Left cardiac atrium (tissue), 4 donors: ENCODE measurements around the gene TAF11L11. TPM values are rescaled to one million over a fixed set of nuclear protein-coding genes. Genes with fewer than 3 reads are reported as not detected.
"Not testable (repeated sequence)": the region's sequence is repeated elsewhere in the genome, so short reads cannot be mapped to it uniquely, and the experiment has no call there.

Experiments
- ATAC-seq, 2 donors: fragments of 200-7000 bp; cut with Tn5 transposase; one replicate each; pipeline ENCODE4 v1.9.1; 2020; ENCODE audit warnings: mild to moderate bottlenecking in 2 of 2, moderate library complexity in 2 of 2
- DNase-seq: peaks from one replicate; pipeline ENCODE4 v3.0.0-alpha.2; 2020
- intact Hi-C, 2 donors: fragments of 100-400 bp; cut with DNase I; formaldehyde crosslinking; loops; one replicate each; pipeline versions ENCODE4 v1.14.1 to v1.15.1; 2022 to 2023
- long read RNA-seq: library from polyadenylated mRNA; unstranded; transcript quantifications from one replicate; pipeline ENCODE4 v2.0.0, GENCODE V29; 2021
- total RNA-seq, 2 donors: library from RNA; stranded (reverse); fragmentation: NEBNext Ultra II Directional; extraction: Animal tissue kit (Norgen Biotek cat#: 25700); gene quantifications; one replicate each; pipeline ENCODE4 v1.2.1, GENCODE V29; 2021
- donor health status: DM: no; HTN: yes; CAD: no.
- donor health status: DM: no; HTN: yes; CAD: no; lungs with severe emphysema.
- donor health status: DM: yes; HTN: yes; CAD: no.
- donor health status: Dilated cardiomyopathy.

TAF11L11 gene
- total RNA-seq = not detected
- long read RNA-seq = 0 reads

DNA sequence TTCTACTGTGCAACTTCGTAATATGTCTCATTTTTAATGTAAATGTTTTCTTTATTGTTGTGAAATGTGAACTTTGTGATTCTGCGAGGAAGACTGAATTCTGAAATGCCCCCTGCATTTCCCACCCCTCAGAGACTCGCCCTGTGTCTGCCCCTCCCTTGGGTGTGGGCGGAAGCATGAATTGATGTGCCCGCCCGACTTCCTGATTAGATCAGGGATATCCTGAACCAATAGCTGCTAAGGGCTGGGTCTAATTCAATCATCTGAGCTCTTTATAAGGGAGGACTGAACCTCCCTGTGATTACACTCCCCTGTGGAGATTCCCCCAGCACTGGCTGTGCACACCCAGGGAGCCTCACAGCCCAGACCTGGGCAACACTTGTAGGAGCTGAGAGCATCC lies at the start of gene TAF11L11:
TSS of gene TAF11L11 (plus strand) at position 304 of the 400 bp plus-strand sequence.
- intact Hi-C loops, DNase-seq: not testable (repeated sequence)

DNA sequence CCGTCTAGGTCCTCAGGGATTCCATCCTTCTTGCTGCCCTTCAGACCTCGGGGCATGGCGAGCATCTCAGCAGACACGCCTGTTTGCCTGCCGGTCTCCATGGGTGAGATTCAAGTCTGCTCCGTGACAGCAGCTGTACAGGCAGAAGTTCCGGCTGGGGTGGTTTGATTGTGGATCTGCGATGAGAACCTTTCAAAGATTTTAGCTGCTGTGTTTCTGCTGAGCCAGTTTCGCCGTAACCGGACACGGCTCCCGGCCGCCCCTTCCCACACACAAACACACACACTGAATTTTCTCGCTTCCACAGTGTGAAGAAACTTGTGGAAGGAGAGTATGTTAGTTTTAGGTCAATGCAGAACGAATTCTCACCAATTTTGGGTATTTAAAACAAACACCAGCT lies 18.3 kb upstream of the TAF11L11 start, which contains the start of gene TAF11L7:
TSS of gene TAF11L7 (minus strand) at position 101 of the 400 bp plus-strand sequence.
- ATAC-seq, intact Hi-C loops, DNase-seq: not testable (repeated sequence)

More for the DNA sequence above, at the start of gene TAF11L11:
- ATAC-seq = not testable (repeated sequence)

DNA sequence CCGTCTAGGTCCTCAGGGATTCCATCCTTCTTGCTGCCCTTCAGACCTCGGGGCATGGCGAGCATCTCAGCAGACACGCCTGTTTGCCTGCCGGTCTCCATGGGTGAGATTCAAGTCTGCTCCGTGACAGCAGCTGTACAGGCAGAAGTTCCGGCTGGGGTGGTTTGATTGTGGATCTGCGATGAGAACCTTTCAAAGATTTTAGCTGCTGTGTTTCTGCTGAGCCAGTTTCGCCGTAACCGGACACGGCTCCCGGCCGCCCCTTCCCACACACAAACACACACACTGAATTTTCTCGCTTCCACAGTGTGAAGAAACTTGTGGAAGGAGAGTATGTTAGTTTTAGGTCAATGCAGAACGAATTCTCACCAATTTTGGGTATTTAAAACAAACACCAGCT lies 13.1 kb upstream of the TAF11L11 start, which contains the start of gene TAF11L8:
TSS of gene TAF11L8 (minus strand) at position 101 of the 400 bp plus-strand sequence.
- DNase-seq, ATAC-seq, intact Hi-C loops: not testable (repeated sequence)

DNA sequence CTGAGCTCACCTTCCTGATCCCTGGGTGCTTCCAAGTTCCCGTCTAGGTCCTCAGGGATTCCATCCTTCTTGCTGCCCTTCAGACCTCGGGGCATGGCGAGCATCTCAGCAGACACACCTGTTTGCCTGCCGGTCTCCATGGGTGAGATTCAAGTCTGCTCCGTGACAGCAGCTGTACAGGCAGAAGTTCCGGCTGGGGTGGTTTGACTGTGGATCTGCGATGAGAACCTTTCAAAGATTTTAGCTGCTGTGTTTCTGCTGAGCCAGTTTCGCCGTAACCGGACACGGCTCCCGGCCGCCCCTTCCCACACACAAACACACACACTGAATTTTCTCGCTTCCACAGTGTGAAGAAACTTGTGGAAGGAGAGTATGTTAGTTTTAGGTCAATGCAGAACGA lies 9.7 kb upstream of the TAF11L11 start, which contains the start of gene TAF11L9:
TSS of gene TAF11L9 (minus strand) at position 140 of the 400 bp plus-strand sequence.
- ATAC-seq, DNase-seq, intact Hi-C loops: not testable (repeated sequence)

DNA sequence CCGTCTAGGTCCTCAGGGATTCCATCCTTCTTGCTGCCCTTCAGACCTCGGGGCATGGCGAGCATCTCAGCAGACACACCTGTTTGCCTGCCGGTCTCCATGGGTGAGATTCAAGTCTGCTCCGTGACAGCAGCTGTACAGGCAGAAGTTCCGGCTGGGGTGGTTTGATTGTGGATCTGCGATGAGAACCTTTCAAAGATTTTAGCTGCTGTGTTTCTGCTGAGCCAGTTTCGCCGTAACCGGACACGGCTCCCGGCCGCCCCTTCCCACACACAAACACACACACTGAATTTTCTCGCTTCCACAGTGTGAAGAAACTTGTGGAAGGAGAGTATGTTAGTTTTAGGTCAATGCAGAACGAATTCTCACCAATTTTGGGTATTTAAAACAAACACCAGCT lies 6.3 kb upstream of the TAF11L11 start, which contains the start of gene TAF11L10:
TSS of gene TAF11L10 (minus strand) at position 101 of the 400 bp plus-strand sequence.
- DNase-seq, ATAC-seq, intact Hi-C loops: not testable (repeated sequence)

DNA sequence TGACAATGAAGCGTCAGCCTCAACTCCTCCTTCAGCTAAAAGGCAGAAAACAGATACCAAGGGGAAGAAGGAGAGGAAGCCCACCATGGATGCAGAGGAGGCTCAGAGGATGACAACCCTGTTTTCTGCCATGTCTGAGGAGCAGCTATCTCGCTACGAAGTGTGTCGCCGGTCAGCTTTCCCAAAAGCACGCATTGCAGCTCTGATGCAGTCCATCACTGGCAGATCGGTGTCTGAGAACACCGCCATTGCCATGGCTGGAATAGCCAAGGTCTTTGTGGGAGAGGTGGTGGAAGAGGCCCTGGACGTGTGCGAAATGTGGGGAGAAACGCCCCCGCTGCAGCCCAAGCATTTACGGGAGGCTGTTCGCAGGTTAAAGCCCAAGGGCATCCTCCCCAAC lies 968 bp downstream of the TAF11L11 start:
- no peak for DNase-seq
- ATAC-seq = no peak

DNA sequence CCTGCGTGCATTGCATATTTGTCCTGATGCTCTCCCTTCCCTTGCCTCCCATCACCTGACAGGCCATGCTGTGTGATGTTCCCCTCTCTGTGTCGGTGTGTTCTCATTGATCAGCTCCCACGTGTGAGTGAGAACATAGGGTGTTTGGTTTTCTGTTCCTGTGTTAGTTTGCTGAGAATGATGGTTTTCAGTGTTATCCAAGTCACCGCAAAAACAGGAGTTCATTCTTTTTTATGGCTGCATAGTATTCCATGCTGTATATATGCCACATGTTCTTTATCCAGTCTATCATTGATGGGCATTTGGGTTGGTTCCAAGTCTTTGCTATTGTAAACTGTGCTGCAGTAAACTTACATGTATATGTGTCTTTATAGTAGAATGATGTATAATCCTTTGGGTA lies 3.5 kb downstream of the TAF11L11 start:
- ATAC-seq, intact Hi-C loops, DNase-seq: not testable (repeated sequence)

More for the DNA sequence above, 968 bp downstream of the TAF11L11 start:
- intact Hi-C loops = no loop called here

DNA sequence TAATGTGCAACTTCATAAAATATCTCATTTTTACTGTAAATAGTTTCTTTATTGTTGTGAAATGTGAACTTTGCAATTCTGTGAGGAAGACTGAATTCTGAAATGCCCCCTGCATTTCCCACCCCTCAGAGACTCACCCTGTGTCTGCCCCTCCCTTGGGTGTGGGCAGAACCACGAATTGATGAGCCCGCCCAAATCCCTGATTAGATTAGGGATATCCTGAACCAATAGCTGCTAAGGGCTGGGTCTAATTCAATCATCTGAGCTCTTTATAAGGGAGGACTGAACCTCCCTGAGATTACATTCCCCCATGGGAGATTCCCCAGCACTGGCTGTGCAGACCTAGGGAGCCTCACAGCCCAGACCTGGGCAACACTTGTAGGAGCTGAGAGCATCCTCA lies 6.1 kb downstream of the TAF11L11 start, which contains the start of gene TAF11L12:
TSS of gene TAF11L12 (plus strand) at position 301 of the 400 bp plus-strand sequence.
- ATAC-seq, intact Hi-C loops, DNase-seq: not testable (repeated sequence)

DNA sequence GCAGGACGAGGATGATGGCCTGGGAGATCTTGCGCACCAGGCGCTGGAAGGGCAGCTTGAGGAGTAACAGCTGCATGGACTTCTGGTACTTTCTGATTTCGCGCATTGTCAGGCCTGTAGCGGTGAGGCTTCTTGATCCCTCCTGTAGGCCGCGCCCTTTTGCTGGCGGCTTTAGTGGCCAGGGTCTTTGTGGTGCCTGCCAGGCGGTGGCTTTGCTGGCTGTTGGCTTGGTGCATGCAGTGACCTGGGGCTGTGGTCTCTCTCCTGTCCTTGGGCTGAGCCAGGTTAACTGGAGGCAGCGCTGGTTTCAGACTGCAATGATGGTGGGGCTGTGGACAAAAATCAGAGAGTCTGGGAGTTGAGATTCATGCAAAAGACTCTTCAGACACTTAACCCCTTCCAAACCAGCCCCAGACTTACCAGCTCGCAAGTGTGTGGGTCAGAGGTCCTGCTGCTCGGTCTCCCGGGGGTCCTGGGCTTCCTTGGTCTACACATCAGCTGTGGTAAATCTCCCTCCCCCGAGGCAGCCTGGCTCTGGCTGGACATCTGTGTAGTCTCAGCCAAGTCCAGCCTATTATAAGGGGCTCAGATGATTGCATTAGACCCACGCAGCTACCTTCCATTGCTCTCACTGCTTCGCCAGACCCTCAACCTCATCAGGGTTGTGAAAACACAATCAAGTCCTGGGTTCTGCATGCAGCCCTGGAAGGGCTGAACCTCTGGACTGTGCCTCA lies 11.1 kb downstream of the TAF11L11 start:
- intact Hi-C loops = no loop called here
- DNase-seq (no peak), ATAC-seq (no peak)

DNA sequence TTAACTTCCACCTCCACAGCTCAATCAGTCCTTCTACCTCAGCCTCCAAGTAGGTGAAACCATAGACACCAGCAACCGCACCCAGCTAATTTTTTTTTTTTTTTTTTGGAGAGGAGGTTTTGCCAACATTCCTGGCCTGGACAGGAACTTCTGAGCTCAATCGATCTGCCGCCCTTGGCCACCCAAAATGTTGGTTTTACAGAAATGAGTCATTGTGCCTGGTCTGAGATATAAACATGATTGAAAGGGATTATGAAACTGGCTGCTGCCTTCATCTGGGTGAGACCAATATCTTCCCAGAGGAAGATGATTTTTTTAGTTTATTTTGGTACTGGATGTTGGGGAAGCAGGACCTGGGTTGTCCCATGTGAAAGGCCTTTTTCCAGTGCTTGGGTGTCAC lies 15.4 kb downstream of the TAF11L11 start:
- ATAC-seq (no peak), DNase-seq (no peak)
- intact Hi-C loops = no loop called here

DNA sequence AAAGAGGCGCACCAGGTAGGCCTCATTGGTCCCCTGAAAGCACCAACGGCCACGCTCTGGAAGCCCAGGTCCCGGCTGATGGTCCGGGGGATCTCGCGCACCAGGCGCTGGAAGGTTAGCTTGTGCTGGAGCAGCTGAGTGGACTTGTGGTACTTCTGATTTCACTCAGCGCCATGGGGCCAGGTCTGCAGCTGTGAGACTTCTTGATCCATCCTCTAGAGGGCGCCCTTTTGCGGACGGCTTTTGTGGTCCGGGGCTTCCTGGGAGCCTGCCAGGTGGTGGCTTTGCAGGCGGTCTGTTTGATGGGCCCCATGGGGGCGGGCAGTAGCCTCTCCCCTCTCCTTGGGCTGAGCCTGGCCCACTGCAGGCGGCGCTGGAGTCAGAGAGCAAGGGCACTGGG lies 16.6 kb downstream of the TAF11L11 start:
- no peak for DNase-seq
- intact Hi-C loops = no loop called here
- ATAC-seq = no peak

DNA sequence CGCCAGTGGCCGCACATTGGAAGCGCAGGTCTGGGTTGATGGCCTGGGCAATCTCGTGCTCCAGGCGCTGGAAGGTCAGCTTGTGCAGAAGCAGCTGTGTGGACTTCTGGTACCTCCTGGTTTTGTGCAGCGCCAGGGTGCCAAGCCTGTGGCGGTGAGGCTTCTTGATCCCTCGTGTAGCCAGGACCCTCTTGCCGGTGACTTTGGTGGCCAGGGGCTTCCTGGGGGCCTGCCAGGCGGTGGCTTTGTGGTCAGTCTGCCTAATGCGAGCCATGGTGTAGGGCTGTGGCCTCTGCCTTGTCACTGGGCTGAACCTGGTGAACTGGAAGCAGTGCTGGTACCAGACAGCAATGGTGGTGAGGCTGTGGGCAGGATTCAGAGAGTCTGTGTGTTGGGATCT lies 21.7 kb downstream of the TAF11L11 start:
- intact Hi-C loops = no loop called here
- ATAC-seq (no peak), DNase-seq (no peak)

DNA sequence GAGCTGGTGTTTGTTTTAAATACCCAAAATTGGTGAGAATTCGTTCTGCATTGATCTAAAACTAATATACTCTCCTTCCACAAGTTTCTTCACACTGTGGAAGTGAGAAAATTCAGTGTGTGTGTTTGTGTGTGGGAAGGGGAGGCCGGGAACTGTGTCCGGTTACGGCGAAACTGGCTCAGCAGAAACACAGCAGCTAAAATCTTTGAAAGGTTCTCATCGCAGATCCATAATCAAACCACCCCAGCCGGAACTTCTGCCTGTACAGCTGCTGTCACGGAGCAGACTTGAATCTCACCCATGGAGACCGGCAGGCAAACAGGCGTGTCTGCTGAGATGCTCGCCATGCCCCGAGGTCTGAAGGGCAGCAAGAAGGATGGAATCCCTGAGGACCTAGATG lies 27.8 kb downstream of the TAF11L11 start, which contains the start of gene TAF11L13:
TSS of gene TAF11L13 (plus strand) at position 301 of the 400 bp plus-strand sequence.
- intact Hi-C loops, DNase-seq, ATAC-seq: not testable (repeated sequence)

DNA sequence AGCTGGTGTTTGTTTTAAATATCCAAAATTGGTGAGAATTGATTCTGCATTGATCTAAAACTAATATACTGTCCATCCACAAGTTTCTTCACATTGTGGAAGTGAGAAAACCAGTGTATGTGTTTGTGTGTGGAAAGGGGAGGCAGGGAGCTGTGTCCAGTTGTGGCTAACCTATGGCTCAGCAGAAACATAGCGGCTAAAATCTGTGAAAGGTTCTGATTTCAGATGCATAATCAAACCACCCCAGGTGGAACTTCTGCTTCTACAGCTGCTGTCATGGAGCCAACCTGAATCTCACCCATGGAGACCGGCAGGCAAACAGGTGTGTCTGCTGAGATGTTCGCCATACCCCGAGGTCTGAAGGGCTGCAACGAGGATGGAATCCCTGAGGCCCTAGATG lies 30.2 kb downstream of the TAF11L11 start, which contains the start of gene TAF11L14:
TSS of gene TAF11L14 (plus strand) at position 301 of the 400 bp plus-strand sequence.
- intact Hi-C loops = no loop called here
- ATAC-seq = no peak
- no peak for DNase-seq

DNA sequence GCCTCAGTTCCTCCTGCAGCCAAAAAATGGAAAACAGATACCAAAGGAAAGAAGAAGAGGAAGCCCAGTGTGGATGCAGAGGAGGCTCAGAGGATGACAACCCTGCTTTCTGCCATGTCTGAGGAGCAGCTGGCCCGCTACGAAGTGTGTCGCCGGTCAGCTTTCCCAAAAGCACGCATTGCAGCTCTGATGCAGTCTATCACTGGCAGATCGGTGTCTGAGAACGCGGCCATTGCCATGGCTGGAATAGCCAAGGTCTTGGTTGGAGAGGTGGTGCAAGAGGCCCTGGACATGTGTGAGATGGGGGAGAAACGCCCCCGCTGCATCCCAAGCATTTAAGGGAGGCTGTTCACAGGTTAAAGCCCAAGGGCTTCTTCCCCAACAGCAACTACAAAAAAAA lies 45.2 kb downstream of the TAF11L11 start:
- intact Hi-C loops, ATAC-seq, DNase-seq: not testable (repeated sequence)

DNA sequence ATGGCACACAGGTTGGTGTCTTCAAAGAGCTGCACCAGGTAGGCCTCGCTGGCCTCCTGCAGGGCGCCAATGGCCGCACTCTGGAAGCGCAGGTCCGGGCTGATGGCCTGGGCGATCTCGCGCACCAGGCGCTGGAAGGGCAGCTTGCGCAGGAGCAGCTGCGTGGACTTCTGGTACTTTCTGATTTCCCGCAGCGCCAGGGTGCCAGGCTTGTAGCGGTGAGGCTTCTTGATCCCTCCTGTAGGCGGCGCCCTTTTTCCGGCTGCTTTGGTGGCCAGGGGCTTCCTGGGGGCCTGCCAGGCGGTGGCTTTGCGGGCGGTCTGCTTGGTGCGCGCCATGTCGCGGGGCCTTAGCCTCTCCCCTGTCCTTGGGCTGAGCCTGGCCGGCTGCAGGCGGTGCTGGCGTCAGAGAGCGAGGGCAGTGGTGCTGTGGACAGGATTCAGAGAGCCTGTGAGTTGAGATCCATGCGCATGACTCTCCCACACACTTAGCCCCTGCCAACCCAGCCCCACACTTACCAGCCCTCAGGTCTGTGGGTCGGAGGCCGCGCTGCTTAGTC lies 51.3 kb downstream of the TAF11L11 start:
- ATAC-seq = not testable (repeated sequence)

More for the DNA sequence above, 51.3 kb downstream of the TAF11L11 start:
- DNase-seq, intact Hi-C loops: not testable (repeated sequence)
